GM18517 (cell line): ENCODE measurements around the gene KCNE5.
"Not testable (repeated sequence)": the region's sequence is repeated elsewhere in the genome, so short reads cannot be mapped to it uniquely, and the experiment has no call there.

Source experiments
- ATAC-seq: cut with Tn5 transposase; IDR thresholded peaks from one replicate; pipeline ENCODE4 v1.9.1; 2021; ENCODE audit warnings: mild to moderate bottlenecking, moderate library complexity; ENCODE audit not compliant: unreplicated experiment

Gene KCNE5

DNA sequence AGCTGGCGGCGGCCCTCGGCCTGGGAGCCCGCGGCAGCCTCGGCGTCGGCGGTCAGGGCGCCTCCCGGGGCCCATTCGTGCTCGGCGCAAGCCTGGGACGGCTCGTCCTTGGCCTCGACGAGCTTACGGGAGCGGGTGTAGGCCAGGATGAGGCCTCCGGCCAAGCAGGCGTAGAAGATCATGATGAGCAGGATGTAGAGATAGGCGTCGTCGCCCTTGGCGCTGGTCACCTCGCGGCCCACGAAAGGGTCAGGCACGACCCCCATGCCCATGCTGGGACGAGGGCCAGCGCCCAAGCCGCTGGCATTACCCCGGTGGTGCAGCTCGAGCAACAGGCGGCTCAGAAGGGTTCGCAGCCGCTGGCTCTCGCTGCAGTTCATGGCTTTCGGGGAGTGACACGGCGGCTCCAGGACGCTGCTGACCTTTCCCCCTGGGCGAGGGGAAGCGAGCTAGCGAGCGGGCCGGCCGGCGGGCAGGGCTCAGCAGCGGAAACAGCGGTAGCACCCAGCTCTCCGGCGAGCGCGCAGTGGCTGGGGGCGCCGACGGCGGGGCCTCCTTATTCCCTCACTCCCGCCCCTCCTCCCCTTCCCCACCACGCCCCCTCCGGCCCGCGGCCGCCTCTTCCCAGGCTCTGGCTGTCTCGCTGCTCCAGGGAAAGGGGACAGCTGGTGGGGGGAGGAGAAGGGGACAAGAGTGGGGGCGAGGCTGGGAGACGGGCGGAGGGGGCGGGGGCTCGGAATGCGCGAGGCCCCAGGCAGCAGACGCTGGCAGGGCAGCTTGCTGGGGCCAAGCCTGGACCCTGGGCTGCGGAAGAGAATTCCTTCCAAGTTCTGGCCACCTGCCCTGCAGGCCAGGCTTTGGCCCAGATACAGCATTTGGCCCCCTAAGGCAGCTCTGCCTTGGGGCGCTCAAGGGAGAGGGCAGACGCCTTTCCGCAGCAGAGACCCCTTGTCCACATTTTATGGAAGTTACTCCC lies at the start of gene KCNE5:
Gene KCNE5, minus strand, starts transcription at position 532 of the 976 bp plus-strand sequence. Its CDS starts 152 bp downstream, at position 380.
- no peak for ATAC-seq

DNA sequence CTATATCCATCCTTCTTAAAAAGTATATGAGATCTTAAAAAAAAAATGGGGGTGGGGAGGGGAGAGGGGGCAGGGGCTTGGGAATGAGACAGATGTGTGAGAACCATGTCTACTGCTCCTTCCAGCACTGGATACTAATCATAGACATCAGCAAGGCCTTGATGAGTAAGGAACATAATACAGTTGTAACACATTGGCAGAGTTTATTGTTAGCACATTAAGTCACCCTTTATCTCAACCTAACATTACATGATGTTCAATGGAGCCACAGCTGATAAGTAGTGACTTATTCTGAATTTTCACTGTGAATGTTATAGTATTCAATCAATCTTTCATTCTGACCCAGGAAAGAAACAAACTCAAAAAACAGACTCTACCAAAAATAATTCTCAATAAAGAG lies 47.3 kb upstream of the KCNE5 start:
- ATAC-seq: no peak

DNA sequence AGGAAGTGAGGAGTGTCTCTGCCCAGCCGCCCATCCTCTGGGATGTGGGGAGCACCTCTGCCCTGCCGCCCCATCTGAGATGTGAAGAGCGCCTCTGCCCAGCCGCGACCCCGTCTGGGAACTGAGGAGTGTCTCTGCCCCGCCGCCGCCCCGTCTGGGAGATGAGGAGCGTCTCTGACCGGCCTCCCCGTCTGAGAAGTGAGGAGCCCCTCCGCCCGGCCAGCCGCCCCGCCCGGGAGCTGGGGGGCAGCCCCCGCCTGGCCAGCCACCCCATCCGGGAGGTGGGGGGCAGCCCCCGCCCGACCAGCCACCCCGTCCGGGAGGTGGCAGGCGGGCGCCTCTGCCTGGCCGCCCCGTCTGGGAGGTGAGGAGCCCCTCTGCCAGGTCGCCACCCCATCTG lies 46.2 kb upstream of the KCNE5 start:
- not testable (repeated sequence) for ATAC-seq

DNA sequence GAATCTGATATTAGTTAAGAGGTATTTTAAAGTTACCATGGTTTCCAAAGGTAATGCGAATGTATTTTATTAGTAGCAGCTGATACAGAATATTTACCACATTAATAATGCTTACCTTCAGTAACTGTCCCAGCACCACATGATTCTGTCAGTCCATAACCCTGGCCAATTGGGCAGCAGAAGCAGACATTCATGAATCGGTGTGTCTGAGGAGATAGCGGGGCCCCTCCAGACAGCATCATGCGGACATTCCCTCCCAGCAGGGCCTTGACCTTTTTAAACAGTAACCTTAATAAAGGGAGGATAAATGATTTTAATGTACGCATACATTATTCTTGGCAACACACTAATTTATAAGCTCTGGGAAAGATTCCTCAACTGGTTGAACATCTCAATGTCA lies 43.0 kb upstream of the KCNE5 start:
- no peak for ATAC-seq

DNA sequence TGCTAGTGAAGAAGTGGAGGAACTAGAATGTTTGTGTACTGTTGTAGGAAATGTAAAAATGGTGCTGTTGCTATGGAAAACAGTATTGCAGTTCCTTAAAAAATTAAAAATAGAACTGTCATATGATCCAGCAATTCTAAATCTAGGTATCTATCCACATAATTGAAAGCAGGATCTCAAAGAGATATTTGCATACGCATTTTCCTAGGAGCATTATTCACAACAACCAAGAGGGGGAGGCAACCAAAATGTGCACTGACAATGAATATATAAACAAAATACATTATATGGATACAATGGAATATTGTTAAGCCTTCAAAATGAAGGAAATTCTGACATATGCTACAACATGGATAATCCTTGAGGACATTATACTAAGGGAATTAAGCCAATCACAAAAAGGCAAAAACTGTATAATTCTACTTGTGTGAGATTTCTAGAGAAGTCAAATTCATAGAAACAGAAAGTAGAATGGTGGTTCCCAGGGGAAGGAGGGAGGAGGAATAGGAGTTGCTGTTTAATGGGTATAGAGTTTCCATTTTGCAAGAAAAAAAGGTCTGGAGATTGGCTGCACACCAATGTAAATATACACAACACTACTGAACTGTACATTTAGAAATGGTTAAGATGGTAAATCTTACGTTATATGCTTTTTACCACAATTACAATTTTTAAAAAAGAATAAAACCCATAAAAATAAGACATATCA lies 35.6 kb upstream of the KCNE5 start:
- ATAC-seq: no peak

DNA sequence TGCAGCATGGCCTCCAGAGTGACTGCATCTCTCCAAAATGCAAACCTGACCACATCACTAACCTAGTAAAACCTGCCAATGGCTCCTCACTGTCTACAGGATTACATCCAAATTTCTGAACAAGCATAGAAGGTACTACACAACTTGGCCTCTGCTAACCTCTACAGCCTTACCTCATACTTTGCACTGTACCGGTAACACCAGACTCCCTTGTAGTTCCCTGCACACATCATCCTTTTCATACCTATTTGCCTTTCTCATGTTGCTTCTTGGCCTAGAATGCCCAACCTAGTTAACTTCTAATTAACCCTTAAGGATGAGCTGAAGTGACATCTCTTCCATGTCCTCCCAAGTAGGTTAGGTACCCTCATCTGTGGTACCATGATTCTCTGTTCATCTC lies 33.4 kb upstream of the KCNE5 start:
- no peak for ATAC-seq

DNA sequence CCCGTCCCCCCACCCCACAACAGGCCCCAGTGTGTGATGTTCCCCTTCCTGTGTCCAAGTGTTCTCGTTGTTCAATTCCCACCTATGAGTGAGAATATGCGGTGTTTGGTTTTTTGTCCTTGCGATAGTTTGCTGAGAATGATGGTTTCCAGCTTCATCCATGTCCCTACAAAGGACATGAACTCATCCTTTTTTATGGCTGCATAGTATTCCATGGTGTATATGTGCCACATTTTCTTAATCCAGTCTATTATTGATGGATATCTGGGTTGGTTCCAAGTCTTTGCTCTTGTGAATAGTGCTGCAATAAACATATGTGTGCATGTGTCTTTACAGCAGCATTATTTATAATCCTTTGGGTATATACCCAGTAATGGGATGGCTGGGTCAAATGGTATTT lies 32.4 kb upstream of the KCNE5 start:
- ATAC-seq: not testable (repeated sequence)

DNA sequence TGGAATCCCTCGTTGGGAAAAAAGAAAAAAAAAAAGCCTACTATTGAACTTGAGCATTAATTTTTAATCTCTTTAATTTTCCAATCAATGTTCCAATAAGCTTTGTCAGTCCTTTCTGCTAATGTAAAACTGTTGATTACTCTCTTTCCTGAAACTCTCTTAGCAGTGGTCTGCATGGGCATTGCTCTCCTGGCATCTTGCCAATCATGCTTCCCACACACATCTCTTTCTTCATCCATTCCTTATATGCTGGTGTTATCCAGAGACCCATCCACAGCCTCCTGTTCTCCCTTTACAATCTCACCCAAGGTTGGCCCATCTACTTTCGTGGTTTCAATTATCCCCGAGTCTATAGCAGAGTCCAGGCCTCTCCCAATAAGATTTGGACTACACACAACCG lies 31.8 kb upstream of the KCNE5 start:
- ATAC-seq: no peak

DNA sequence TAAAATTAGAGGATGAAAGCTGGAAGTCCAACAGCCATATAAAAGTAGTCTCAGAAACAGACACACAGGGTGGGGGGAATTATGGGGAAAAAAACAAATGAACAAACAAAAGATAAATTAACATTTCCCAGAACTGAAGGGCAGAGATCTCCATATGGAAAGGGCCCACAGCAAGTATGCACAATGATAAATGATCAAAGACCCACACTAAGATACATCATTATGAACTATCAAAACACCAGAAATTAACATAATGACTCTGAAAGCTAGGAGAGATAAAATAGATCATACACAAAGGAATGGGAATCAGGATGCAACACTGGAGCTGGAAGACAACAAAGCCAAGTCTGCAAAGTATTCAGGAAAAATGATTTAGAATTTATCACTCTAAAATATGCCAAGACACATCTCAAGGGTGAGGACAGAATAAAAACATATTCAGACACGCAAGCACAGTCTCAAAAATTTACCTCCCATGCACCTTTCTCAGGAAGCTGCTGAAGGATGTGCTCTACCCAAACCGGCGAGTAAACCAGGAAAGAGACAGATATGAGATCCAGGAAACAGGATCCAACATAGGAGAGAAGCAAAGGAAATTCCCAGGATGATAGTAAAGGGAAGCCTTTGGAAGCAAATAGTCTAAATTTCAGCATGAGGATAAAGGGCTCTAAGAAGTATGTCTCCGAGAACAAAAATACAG lies 30.7 kb upstream of the KCNE5 start:
- no peak for ATAC-seq

DNA sequence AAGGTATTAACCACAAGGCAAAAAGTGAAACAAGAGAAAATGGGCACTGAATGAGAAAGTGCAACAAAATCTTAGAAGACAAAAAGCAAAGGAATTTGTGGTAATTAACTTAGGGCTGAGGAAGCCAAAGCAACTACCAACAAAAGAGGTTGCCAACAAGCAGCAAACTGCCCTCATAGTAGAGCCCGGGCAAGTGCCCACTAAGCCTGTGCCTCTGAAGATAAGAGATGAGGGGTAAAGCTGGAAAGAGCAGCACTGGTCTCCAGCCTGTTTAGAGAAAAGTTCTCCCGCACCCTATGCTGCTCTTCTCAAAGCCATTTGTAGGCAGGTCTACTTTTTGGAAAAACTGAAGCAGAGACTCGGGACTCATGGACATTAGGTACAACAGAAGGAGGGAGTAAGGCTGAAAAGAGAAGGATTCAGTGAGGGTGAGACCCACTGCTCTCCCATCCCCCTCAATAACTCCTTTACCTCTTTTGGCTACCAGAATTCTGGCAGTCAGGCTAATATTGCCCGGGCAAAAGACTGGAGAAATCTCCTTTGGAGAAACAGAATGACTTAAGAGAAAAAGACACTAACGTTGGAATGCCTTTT lies 29.6 kb upstream of the KCNE5 start:
- no peak for ATAC-seq

DNA sequence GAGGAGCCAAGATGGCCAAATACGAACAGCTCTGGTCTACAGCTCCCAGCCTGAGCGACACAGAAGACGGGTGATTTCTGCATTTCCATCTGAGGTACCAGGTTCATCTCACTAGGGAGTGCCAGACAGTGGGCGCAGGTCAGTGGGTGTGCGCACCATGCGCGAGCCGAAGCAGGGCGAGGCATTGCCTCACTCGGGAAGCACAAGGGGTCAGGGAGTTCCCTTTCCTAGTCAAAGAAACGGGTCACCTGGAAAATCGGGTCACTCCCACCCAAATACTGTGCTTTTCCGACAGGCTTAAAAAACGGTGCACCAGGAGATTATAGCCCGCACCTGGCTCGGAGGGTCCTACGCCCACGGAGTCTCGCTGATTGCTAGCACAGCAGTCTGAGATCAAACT lies 19.7 kb upstream of the KCNE5 start:
- ATAC-seq: not testable (repeated sequence)

DNA sequence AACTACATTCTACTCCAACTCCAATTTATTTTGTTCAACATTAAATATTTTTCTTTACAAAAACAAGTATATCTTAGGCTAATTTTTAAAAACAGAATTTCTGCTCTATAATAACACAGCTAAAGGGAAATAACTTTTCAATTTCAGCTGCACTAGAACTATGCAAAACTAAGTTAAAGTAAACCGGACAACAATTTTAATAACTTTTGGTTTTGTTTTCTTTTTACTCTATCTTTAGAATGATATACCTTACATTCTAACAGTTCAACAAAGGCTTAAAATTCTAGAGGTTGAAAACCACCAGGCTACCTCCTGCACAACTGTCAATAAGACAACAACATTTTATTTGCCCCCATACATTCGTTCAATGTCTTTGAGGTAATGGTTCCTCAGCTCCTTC lies 18.7 kb upstream of the KCNE5 start:
- no peak for ATAC-seq

GRCh38 chrX:109638158-109638557 lies 13.2 kb upstream of the KCNE5 start:
- ATAC-seq: no peak

- not testable (repeated sequence) for ATAC-seq
Measured at GRCh38 chrX:109637477-109637876, 12.5 kb upstream of the KCNE5 start.

DNA sequence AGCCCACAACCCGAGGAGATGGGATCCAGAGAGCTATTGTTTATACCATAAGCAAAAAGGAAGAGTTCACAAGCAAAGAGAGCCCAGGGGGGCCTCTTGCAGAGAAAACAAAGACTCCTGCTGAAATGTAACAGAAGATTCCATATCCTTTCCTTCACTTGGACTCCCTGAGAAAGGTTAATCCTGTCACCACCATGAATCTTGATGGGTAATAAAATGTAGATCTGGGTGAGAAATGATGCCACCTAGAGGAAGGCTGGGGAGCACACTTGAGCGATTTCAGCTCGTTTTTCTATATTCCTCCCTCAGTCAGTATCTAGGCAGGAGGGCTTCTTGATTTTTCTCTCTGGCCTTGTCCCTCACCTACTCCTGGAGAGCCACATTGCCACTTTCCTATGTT lies 10.2 kb upstream of the KCNE5 start:
- ATAC-seq: peak; percentile 46

DNA sequence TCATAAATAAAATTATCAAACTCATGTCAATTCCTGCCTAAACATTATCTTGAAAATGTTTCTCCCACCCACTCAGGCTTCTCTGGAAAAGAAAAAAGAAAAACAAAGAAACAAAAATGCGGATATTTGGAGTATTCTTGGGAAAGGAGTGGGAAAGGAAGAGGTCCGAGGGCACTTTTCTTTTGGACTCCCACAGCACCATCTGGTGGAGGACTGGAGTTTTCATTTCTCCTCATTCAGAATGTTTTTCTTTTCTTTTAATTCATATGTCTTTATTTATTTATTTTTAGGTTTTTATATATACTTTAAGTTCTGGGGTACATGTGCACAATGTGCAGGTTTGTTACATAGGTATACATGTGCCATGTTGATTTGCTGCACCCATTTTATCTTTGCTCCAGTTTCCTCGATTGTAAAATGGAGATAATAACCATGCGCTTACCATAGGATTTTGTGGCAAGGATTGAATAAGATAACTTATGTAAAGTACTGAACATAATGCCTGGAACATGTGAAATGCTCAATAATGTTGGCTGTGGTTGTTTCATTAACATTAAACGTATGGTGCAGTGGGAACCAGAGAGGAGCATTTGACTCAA lies 8.0 kb upstream of the KCNE5 start:
- ATAC-seq: no peak

DNA sequence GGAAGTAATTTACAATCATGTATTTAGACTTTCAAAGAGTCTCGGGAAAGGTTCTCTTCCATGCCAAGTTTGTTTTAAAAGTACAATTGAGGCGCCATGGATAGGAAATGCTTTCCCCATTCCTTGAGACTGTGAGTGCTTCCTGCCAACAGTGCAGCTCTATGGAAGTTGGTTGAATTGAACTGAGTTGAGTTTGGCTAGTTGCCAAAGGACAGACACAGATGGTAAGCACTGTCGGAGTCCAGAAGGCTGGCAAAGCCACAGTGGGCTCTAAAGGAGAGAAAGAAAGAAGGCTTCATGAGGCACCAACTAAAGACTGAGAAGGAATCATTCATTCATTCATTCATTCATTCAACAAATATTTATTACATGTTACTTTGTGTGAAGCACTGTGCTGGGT lies 4.3 kb upstream of the KCNE5 start:
- ATAC-seq: no peak

DNA sequence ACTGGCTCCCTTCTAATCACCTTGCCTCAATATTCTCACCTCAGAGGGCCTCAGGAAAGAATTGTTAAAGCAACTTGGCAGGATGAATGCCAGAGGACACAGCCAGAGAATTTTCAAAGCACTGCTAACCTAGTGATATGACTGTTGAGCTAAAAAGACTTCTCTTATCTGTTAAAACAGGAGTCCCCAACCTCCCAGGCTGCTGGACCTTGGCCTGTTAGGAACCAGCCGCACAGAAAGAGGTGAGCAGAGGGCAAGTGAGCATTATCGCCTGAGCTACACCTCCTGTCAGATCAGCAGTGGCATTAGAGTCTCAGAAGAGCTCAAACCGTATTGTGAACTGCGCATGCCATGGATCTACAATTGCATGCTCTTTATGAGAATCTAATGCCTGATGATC lies 1.7 kb upstream of the KCNE5 start:
- no peak for ATAC-seq

- no peak for ATAC-seq
Measured at GRCh38 chrX:109623997-109624396, 975 bp downstream of the KCNE5 start.

DNA sequence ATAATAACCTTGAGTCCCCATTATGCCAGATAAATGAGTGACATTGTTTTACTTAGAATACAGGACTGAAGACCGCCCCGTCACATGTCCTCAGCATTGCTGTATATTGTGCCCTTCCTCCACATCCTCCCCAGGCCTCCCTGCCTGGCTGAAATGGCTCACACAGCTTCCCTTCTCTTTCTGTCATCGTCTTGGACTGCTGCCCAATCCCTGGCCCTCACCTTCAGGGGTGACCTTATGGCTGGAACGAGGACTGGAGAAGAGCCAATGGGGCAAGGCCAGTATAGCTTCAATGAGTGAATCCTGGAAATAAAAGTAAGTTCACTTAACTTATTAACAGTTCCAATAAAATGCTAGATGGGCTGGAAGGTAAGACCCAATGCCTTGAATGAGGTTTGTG lies 2.7 kb downstream of the KCNE5 start:
- ATAC-seq: no peak

- ATAC-seq: no peak
Measured at GRCh38 chrX:109619771-109620170, 5.2 kb downstream of the KCNE5 start.
